Osteoblast (primary cell): ENCODE data around the gene TAS1R1. TPM values are rescaled to one million over a fixed set of nuclear protein-coding genes. Genes with fewer than 3 reads are reported as not detected.

Experiments used
- DNase-seq: peaks from one replicate; pipeline ENCODE4 v3.0.0; 2011; ENCODE audit warnings: low spot score, mixed read lengths; ENCODE audit not compliant: insufficient read length; ENCODE audit errors: missing footprints
- H2AFZ ChIP-seq: 2 replicates; pipeline ENCODE4 v1.6.0; 2011; ENCODE audit warnings: mild to moderate bottlenecking, low read length
- H3K27ac ChIP-seq: 2 replicates; pipeline ENCODE4 v1.5.1; 2011; ENCODE audit warnings: mild to moderate bottlenecking, low read depth, low read length, moderate library complexity
- H3K27me3 ChIP-seq: 2 replicates; pipeline ENCODE4 v1.6.0; 2012; ENCODE audit warnings: mild to moderate bottlenecking, control low read depth, inconsistent platforms, low read length, moderate library complexity; ENCODE audit not compliant: insufficient read depth
- H3K36me3 ChIP-seq: 2 replicates; pipeline ENCODE4 v1.5.1; 2011; ENCODE audit warnings: mild to moderate bottlenecking, low read length, control low read depth, moderate library complexity; ENCODE audit not compliant: insufficient read depth
- H3K4me1 ChIP-seq: 2 replicates; pipeline ENCODE4 v1.5.1; 2011; ENCODE audit warnings: mild to moderate bottlenecking, low read length, control low read depth, moderate library complexity; ENCODE audit not compliant: insufficient read depth
- H3K4me2 ChIP-seq: 2 replicates; pipeline ENCODE4 v1.6.0; 2011; ENCODE audit warnings: mild to moderate bottlenecking, low read length; ENCODE audit not compliant: insufficient read depth
- H3K4me3 ChIP-seq: fragments of 200-600 bp; sonication (generic); 3 replicates; pipeline ENCODE4 v1.5.1; 2012; ENCODE audit warnings: mild to moderate bottlenecking, low read length, inconsistent platforms; ENCODE audit not compliant: insufficient read depth
- H3K79me2 ChIP-seq: 2 replicates; pipeline ENCODE4 v1.6.0; 2012; ENCODE audit warnings: mild to moderate bottlenecking, low read length, control low read depth, inconsistent platforms; ENCODE audit not compliant: insufficient read depth
- H3K9me3 ChIP-seq: 2 replicates; pipeline ENCODE4 v1.5.1; 2011; ENCODE audit warnings: low read depth, low read length, control low read depth
- H4K20me1 ChIP-seq: 2 replicates; pipeline ENCODE4 v1.6.0; 2012; ENCODE audit warnings: mild to moderate bottlenecking, low read length, control low read depth; ENCODE audit not compliant: insufficient read depth
- total RNA-seq: library from RNA; depleted of rRNA; stranded (reverse); fragments of >200 nt; gene quantifications from 2 replicates; pipeline ENCODE4 v1.2.3, GENCODE V29; 2012
- TF ChIP-seq, protein P1 (sequence below): IDR thresholded peaks from 2 replicates; pipeline ENCODE4 v1.5.1; 2011; ENCODE audit warnings: mild to moderate bottlenecking, low read depth, low read length, moderate library complexity; ENCODE audit errors: extremely low read depth

TAS1R1 gene
- total RNA-seq, 1 donor, result under 0.01 TPM

DNA sequence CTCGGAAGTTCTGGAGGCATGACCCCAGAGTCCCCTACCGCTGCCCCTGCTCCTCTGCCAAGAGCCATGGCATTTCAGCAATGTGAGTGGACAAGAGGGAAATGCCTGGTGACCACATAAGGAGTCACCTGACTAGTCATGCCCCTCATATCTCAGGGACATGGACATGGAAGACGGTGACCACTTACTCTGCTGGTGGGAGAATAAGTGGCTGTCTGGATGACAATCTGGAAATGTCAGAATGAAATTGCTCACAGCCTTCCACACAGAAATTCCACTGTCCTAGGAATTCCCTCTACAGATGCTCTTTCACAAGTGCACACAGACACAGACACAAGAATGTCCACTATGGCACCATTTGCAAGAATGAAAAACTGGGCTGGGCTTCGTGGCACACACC, 39.3 kb upstream of the TAS1R1 start:
- TF ChIP-seq, protein P1, sequence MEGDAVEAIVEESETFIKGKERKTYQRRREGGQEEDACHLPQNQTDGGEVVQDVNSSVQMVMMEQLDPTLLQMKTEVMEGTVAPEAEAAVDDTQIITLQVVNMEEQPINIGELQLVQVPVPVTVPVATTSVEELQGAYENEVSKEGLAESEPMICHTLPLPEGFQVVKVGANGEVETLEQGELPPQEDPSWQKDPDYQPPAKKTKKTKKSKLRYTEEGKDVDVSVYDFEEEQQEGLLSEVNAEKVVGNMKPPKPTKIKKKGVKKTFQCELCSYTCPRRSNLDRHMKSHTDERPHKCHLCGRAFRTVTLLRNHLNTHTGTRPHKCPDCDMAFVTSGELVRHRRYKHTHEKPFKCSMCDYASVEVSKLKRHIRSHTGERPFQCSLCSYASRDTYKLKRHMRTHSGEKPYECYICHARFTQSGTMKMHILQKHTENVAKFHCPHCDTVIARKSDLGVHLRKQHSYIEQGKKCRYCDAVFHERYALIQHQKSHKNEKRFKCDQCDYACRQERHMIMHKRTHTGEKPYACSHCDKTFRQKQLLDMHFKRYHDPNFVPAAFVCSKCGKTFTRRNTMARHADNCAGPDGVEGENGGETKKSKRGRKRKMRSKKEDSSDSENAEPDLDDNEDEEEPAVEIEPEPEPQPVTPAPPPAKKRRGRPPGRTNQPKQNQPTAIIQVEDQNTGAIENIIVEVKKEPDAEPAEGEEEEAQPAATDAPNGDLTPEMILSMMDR, result no peak
- Histone ChIP-seq H2AFZ (no peak overlapping the region), H3K4me3 (no peak overlapping the region), H3K4me1 (peaks cover 18% of the 10 kb centered on the region), H3K4me2 (no peak overlapping the region), H3K79me2 (no peaks in the 10 kb centered on the region), H3K9me3 (no peaks in the 10 kb centered on the region), H3K27ac (no peak overlapping the region), H3K27me3 (no peaks in the 10 kb centered on the region), H4K20me1 (no peaks in the 10 kb centered on the region), H3K36me3 (no peaks in the 10 kb centered on the region)
- peak; percentile 74 for DNase-seq

- peak; percentile 83 for DNase-seq
- H3K27me3 ChIP-seq, result no peaks in the 10 kb centered on the region
- H3K27ac ChIP-seq, result no peak overlapping the region
- no peaks in the 10 kb centered on the region for H3K36me3 ChIP-seq
- H2AFZ ChIP-seq, result no peak overlapping the region
- TF ChIP-seq, protein P1, result no peak
- H3K4me2 ChIP-seq, result no peak overlapping the region
- no peaks in the 10 kb centered on the region for H4K20me1 ChIP-seq
- H3K9me3 ChIP-seq, result no peaks in the 10 kb centered on the region
- H3K79me2 ChIP-seq, result no peaks in the 10 kb centered on the region
- no peak overlapping the region for H3K4me3 ChIP-seq
- H3K4me1 ChIP-seq, result peaks cover 19% of the 10 kb centered on the region
These were observed 37.7 kb upstream of the TAS1R1 start for GRCh38 chr1:6517435-6517851.

- DNase-seq, result peak; percentile 86
- peak overlapping the region; percentile 5 for H3K4me3 ChIP-seq
- no peak overlapping the region for H2AFZ ChIP-seq
- H3K27me3 ChIP-seq, result no peaks in the 10 kb centered on the region
- no peaks in the 10 kb centered on the region for H3K36me3 ChIP-seq
- peak overlapping the region; percentile 9 for H3K27ac ChIP-seq
- peak overlapping the region; percentile 23 for H3K4me2 ChIP-seq
- no peaks in the 10 kb centered on the region for H4K20me1 ChIP-seq
- no peaks in the 10 kb centered on the region for H3K79me2 ChIP-seq
- no peaks in the 10 kb centered on the region for H3K9me3 ChIP-seq
- peaks cover 19% of the 10 kb centered on the region for H3K4me1 ChIP-seq
- TF ChIP-seq, protein P1, result no peak
These were observed 35.6 kb upstream of the TAS1R1 start for GRCh38 chr1:6519491-6519934.

DNA sequence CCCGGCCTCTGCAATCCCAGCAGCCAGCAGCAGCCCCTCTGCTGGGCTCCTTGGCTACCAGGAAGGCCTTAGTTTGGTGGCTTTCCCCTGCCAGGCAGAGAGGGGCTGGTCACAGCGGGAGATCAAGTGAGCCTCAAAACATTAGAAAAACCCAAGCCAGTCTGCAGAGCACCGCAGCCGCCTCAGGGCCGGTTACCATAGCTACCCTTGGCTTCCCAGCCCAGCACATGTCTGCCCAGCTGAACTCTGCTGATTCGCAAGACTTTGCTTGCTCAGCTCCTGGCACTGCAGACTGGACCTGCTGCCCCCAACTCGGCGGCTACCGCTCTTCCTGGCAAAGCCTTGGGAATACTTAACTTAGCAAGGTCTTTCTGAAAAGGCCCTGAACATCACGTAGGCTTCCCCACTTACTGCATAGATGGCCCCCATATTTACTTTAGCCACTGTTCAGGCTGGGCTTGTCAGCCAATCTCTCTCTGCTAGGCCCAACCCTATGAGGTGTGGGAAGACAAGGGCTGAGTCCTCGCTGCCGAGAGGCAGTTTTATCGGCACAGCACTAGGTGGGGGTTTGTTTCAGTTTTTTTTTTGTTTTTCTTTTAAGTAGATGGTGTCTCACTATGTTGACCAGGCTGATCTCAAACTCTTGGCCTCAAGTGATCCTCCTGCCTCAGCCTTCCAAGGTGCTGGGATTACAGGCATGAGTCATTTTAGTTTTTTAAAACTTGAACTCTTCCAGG, 35.0 kb upstream of the TAS1R1 start:
- no peaks in the 10 kb centered on the region for H3K27me3 ChIP-seq
- no peaks in the 10 kb centered on the region for H4K20me1 ChIP-seq
- no peaks in the 10 kb centered on the region for H3K79me2 ChIP-seq
- no peak overlapping the region for H2AFZ ChIP-seq
- TF ChIP-seq, protein P1, result no peak
- peak overlapping the region; percentile 23 for H3K4me2 ChIP-seq
- peaks cover 19% of the 10 kb centered on the region for H3K4me1 ChIP-seq
- peak; percentile 93 for DNase-seq
- no peak overlapping the region for H3K4me3 ChIP-seq
- H3K9me3 ChIP-seq, result no peaks in the 10 kb centered on the region
- peak overlapping the region; percentile 13 for H3K27ac ChIP-seq
- no peaks in the 10 kb centered on the region for H3K36me3 ChIP-seq
